Skeletal muscle tissue (tissue), 4 donors: ENCODE measurements around the gene ORMDL2. TPM values are rescaled to one million over a fixed set of nuclear protein-coding genes. Genes with fewer than 3 reads are reported as not detected.
A peak's percentile ranks its signal among the peaks of the same experiment; 100 is the strongest.
"Not testable (repeated sequence)": the region's sequence is repeated elsewhere in the genome, so short reads cannot be mapped to it uniquely, and the experiment has no call there.

ENCODE experiments used
- H3K27ac ChIP-seq: one replicate; pipeline ENCODE4 v1.7.0; 2013; ENCODE audit warnings: mild to moderate bottlenecking, low read depth, low read length, inconsistent platforms
- H3K27me3 ChIP-seq, 3 donors: one replicate each; pipeline ENCODE4 v1.7.0; 2013; ENCODE audit warnings: low read length in 3 of 3; ENCODE audit not compliant: control insufficient read depth in 3 of 3, insufficient read depth in 3 of 3
- H3K36me3 ChIP-seq, 3 donors: one replicate each; pipeline ENCODE4 v1.7.0; 2013; ENCODE audit warnings: low read length in 3 of 3; ENCODE audit not compliant: control insufficient read depth in 3 of 3, insufficient read depth in 3 of 3
- H3K4me1 ChIP-seq, 3 donors: one replicate each; pipeline ENCODE4 v1.7.0; 2013; ENCODE audit warnings: low read length in 3 of 3, mild to moderate bottlenecking in 3 of 3; ENCODE audit not compliant: control insufficient read depth in 3 of 3, insufficient read depth in 3 of 3
- H3K4me3 ChIP-seq, 3 donors: one replicate each; pipeline ENCODE4 v1.7.0; 2013; ENCODE audit warnings: low read length in 3 of 3
- H3K9ac ChIP-seq, 3 donors: one replicate each; pipeline ENCODE4 v1.7.0; 2013; ENCODE audit warnings: low read length in 3 of 3, mild to moderate bottlenecking in 3 of 3, moderate library complexity in 2 of 3, low read depth in 1 of 3
- H3K9me3 ChIP-seq, 3 donors: one replicate each; pipeline ENCODE4 v1.7.0; 2013; ENCODE audit warnings: low read length in 3 of 3; ENCODE audit not compliant: control insufficient read depth in 3 of 3
- total RNA-seq: library from RNA; depleted of rRNA; stranded (reverse); fragments of >200 nt; gene quantifications from one replicate; pipeline ENCODE4 v1.2.3, GENCODE V29; 2014
- donor health status: Osteomylitis.

The ORMDL2 gene
- total RNA-seq, 1 donor from 2014 or later: 11.0 TPM

- Histone ChIP-seq H3K4me1 (peaks cover 20 to 24% (median 24%) of the 10 kb centered on the region in 3 donors), H3K27me3 (no peaks in the 10 kb centered on the region), H3K9me3 (no peaks in the 10 kb centered on the region), H3K9ac (no peak overlapping the region), H3K27ac (no peak overlapping the region), H3K4me3 (no peak overlapping the region), H3K36me3 (peaks cover 25 to 47% (median 34%) of the 10 kb centered on the region in 3 donors)
These were observed 5.6 kb downstream of the ORMDL2 start for GRCh38 chr12:55823419-55823818.

- Histone ChIP-seq H3K27ac (no peak overlapping the region), H3K9ac (no peak overlapping the region), H3K4me3 (no peak overlapping the region), H3K9me3 (no peaks in the 10 kb centered on the region), H3K27me3 (no peaks in the 10 kb centered on the region), H3K36me3 (peaks cover 22 to 41% (median 32%) of the 10 kb centered on the region in 3 donors), H3K4me1 (peaks cover 20 to 25% (median 24%) of the 10 kb centered on the region in 3 donors)
These were observed 6.9 kb downstream of the ORMDL2 start for GRCh38 chr12:55824726-55825125.

- no peaks in the 10 kb centered on the region for H3K27me3 ChIP-seq
- peaks cover 31 to 48% (median 42%) of the 10 kb centered on the region in 3 donors for H3K4me1 ChIP-seq
- H3K36me3 ChIP-seq: peaks cover 0 to 16% (median 10%) of the 10 kb centered on the region in 3 donors
- H3K27ac ChIP-seq: no peak overlapping the region
- H3K9me3 ChIP-seq: no peaks in the 10 kb centered on the region
- peak overlapping the region in 1 of 3 donors; percentile 43 for H3K9ac ChIP-seq
- peak overlapping the region in 2 of 3 donors; percentile 6 to 31 for H3K4me3 ChIP-seq
These were observed 10.0 kb downstream of the ORMDL2 start for GRCh38 chr12:55827806-55828205.

- Histone ChIP-seq H3K27ac (peak overlapping the region; percentile 87), H3K4me3 (peak overlapping the region in 2 of 3 donors; percentile 71 to 97), H3K27me3 (no peaks in the 10 kb centered on the region), H3K9ac (no peak overlapping the region), H3K4me1 (peaks cover 31 to 48% (median 42%) of the 10 kb centered on the region in 3 donors), H3K9me3 (no peaks in the 10 kb centered on the region), H3K36me3 (peaks cover 0 to 14% (median 5%) of the 10 kb centered on the region in 3 donors)
These were observed 10.5 kb downstream of the ORMDL2 start for GRCh38 chr12:55828357-55828756.

- peak overlapping the region; percentile 84 to 95 (median 93) for H3K9ac ChIP-seq
- peak overlapping the region; percentile 87 for H3K27ac ChIP-seq
- H3K4me1 ChIP-seq: peaks cover 31 to 48% (median 42%) of the 10 kb centered on the region in 3 donors
- peak overlapping the region; percentile 96 to 99 (median 97) for H3K4me3 ChIP-seq
- no peaks in the 10 kb centered on the region for H3K27me3 ChIP-seq
- H3K9me3 ChIP-seq: no peaks in the 10 kb centered on the region
- peaks cover 3 to 14% (median 5%) of the 10 kb centered on the region in 3 donors for H3K36me3 ChIP-seq
These were observed 12.2 kb downstream of the ORMDL2 start for GRCh38 chr12:55829967-55830600.

GRCh38 chr12:55830601-55831446 lies 13.0 kb downstream of the ORMDL2 start:
- Histone ChIP-seq H3K9ac (peak overlapping the region; percentile 84 to 95 (median 93)), H3K4me1 (peaks cover 30 to 46% (median 40%) of the 10 kb centered on the region in 3 donors), H3K4me3 (peak overlapping the region; percentile 96 to 99 (median 97)), H3K36me3 (peaks cover 4 to 14% (median 5%) of the 10 kb centered on the region in 3 donors), H3K9me3 (no peaks in the 10 kb centered on the region), H3K27me3 (no peaks in the 10 kb centered on the region), H3K27ac (peak overlapping the region; percentile 87)

- Histone ChIP-seq H3K4me1 (peaks cover 26 to 41% (median 38%) of the 10 kb centered on the region in 3 donors), H3K9me3 (no peaks in the 10 kb centered on the region), H3K9ac (peak overlapping the region; percentile 84 to 95 (median 93)), H3K27ac (peak overlapping the region; percentile 87), H3K36me3 (peaks cover 5 to 14% (median 5%) of the 10 kb centered on the region in 3 donors), H3K4me3 (peak overlapping the region; percentile 96 to 99 (median 97)), H3K27me3 (no peaks in the 10 kb centered on the region)
These were observed 13.6 kb downstream of the ORMDL2 start for GRCh38 chr12:55831447-55831815.

- Histone ChIP-seq H3K27ac (no peak overlapping the region), H3K36me3 (peaks cover 0 to 5% (median 4%) of the 10 kb centered on the region in 3 donors), H3K27me3 (peaks cover 0 to 5% (median under 1%) of the 10 kb centered on the region in 3 donors), H3K9me3 (no peaks in the 10 kb centered on the region), H3K4me3 (no peak overlapping the region), H3K4me1 (peaks cover 16 to 32% (median 28%) of the 10 kb centered on the region in 3 donors), H3K9ac (no peak overlapping the region)
These were observed 15.2 kb downstream of the ORMDL2 start for GRCh38 chr12:55833056-55833455.

GRCh38 chr12:55834400-55834799 lies 16.6 kb downstream of the ORMDL2 start:
- H3K27ac ChIP-seq, H3K36me3 ChIP-seq, H3K4me3 ChIP-seq, H3K9ac ChIP-seq, H3K9me3 ChIP-seq: not testable (repeated sequence)
- Histone ChIP-seq H3K27me3 (peaks cover 5 to 11% (median 6%) of the 10 kb centered on the region in 3 donors), H3K4me1 (peaks cover 11 to 25% (median 19%) of the 10 kb centered on the region in 3 donors)
